OCI-LY1 (cell line): Measurements from ENCODE around the gene SLC1A2.

Experiments
- EZH2 ChIP-seq: fragments of 200-600 bp; sonication (generic), shearing (Covaris generic); IDR thresholded peaks from 2 replicates; pipeline ENCODE4 v1.8.0; 2017; ENCODE audit warnings: borderline replicate concordance, mixed run types, mild to moderate bottlenecking, antibody characterized with exemption, low read length, moderate library complexity, mixed read lengths
- TF ChIP-seq, protein P1 (sequence below): fragments of 200-600 bp; sonication (generic), shearing (Covaris generic); IDR thresholded peaks from 2 replicates; pipeline ENCODE4 v1.5.1; 2017; ENCODE audit warnings: mild to moderate bottlenecking, antibody characterized with exemption, low read length, moderate library complexity, mixed read lengths

DNA sequence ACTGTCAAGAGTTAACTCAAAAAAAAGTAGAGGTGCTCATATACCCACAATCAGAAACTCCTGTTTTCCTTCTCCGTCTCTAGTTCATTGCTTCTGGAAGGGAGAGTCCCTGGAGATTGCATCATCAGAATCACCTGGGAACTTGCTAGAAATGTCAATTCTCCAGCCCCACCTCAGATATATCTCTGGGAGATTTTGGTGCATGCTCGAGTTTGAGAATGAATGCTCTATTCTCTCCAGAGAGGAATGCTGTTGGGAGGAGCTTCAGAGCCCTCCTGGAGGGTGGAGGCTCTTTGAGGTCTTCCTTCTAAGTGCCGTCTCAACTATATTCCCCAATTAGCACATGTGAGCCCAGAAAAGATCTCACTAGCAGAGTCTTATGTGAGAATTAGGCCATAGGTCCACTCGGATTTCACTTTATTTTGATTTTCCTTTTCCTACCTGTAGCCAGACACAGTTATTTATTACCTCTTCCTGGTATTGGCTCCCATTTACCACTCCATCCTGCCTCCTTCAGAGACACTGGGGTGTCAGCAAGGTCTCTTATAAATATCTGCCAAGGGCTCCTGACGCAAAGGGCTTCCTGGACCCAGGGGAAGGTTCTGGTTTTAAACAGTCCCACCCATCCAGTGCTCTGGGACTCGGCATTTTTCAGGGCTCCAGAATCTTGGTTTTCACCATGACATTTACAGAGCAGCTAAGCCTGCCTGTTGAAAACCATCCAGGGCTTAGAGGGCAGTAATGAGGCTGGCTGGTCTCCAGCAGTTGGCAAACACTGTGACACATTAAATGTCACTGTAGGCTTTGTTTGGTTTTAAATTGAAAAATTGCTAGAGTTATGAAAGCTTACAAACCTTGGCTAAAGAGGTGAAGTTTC, 144.2 kb downstream of the SLC1A2 start:
- TF ChIP-seq, protein P1, sequence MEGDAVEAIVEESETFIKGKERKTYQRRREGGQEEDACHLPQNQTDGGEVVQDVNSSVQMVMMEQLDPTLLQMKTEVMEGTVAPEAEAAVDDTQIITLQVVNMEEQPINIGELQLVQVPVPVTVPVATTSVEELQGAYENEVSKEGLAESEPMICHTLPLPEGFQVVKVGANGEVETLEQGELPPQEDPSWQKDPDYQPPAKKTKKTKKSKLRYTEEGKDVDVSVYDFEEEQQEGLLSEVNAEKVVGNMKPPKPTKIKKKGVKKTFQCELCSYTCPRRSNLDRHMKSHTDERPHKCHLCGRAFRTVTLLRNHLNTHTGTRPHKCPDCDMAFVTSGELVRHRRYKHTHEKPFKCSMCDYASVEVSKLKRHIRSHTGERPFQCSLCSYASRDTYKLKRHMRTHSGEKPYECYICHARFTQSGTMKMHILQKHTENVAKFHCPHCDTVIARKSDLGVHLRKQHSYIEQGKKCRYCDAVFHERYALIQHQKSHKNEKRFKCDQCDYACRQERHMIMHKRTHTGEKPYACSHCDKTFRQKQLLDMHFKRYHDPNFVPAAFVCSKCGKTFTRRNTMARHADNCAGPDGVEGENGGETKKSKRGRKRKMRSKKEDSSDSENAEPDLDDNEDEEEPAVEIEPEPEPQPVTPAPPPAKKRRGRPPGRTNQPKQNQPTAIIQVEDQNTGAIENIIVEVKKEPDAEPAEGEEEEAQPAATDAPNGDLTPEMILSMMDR: no peak
- TF ChIP-seq EZH2: no peak
